Measurements from ENCODE around the gene ADAMTS7.

GRCh38 chr15:78730955-78731354 lies 80.3 kb downstream of the ADAMTS7 start:
- TF ChIP-seq FOS (IDR thresholded peaks at IDR 0.05; ENCODE audit: low read depth, low read length) = no peak
- TF ChIP-seq MAFK (IDR thresholded peaks at IDR 0.05; ENCODE audit: low read depth, low read length) = no peak

Measured in IMR-90 (cell line).